SK-N-SH treated with all-trans-retinoic acid at 6 μM for 48 hours (cell line): ENCODE measurements around the gene FANCE.

ENCODE experiments used
- ATAC-seq: fragments of 200-7000 bp; cut with Tn5 transposase; 3 replicates; pipeline ENCODE4 v1.9.1; 2020; ENCODE audit warnings: mild to moderate bottlenecking, moderate library complexity
- ARNTL ChIP-seq: fragments of 450-650 bp; formaldehyde crosslinking; IDR thresholded peaks from 2 replicates; pipeline ENCODE4 v1.5.0; 2020; ENCODE audit warnings: low read depth, mild to moderate bottlenecking, moderate library complexity, borderline replicate concordance
- BACH2 ChIP-seq: fragments of 250-450 bp; sonication (Bioruptor Pico); IDR thresholded peaks from 2 replicates; pipeline ENCODE4 v1.9.0; 2021; ENCODE audit warnings: mild to moderate bottlenecking, borderline replicate concordance
- CREB5 ChIP-seq: fragments of 250-450 bp; sonication (Bioruptor Pico); IDR thresholded peaks from 2 replicates; pipeline ENCODE4 v1.5.1; 2020; ENCODE audit warnings: low read depth, mild to moderate bottlenecking, moderate library complexity
- CSDC2 ChIP-seq: fragments of 250-450 bp; sonication (Bioruptor Pico); IDR thresholded peaks from 2 replicates; pipeline ENCODE4 v1.5.0; 2020; ENCODE audit warnings: mild to moderate bottlenecking, moderate library complexity
- CSRNP3 ChIP-seq: fragments of 250-450 bp; sonication (Bioruptor Pico); IDR thresholded peaks from 2 replicates; pipeline ENCODE4 v1.5.1; 2021; ENCODE audit warnings: mild to moderate bottlenecking, moderate library complexity
- GLIS3 ChIP-seq: fragments of 250-450 bp; sonication (Bioruptor Pico); IDR thresholded peaks from 2 replicates; pipeline ENCODE4 v1.5.0; 2020; ENCODE audit warnings: mild to moderate bottlenecking, moderate library complexity
- ISL1 ChIP-seq: fragments of 250-450 bp; sonication (Bioruptor Pico); IDR thresholded peaks from 2 replicates; pipeline ENCODE4 v2.1.2; 2022; ENCODE audit warnings: mild to moderate bottlenecking, moderate library complexity
- OSR1 ChIP-seq: fragments of 250-450 bp; sonication (Bioruptor Pico); IDR thresholded peaks from 2 replicates; pipeline ENCODE4 v1.8.0; 2022; ENCODE audit warnings: moderate library complexity, mild to moderate bottlenecking, inconsistent platforms
- PPARA ChIP-seq: fragments of 250-450 bp; sonication (Bioruptor Pico); IDR thresholded peaks from 2 replicates; pipeline ENCODE4 v1.5.0; 2020; ENCODE audit warnings: mild to moderate bottlenecking, borderline replicate concordance
- TOX ChIP-seq: fragments of 250-450 bp; sonication (Bioruptor Pico); IDR thresholded peaks from 2 replicates; pipeline ENCODE4 v1.8.0; 2021; ENCODE audit warnings: mild to moderate bottlenecking, moderate library complexity, borderline replicate concordance
- TSHZ2 ChIP-seq: fragments of 250-450 bp; sonication (Bioruptor Pico); IDR thresholded peaks from 2 replicates; pipeline ENCODE4 v1.5.0; 2020; ENCODE audit warnings: mild to moderate bottlenecking, moderate library complexity
- ZFP3 ChIP-seq: fragments of 250-450 bp; sonication (Bioruptor Pico); IDR thresholded peaks from 2 replicates; pipeline ENCODE4 v1.5.0; 2020; ENCODE audit warnings: mild to moderate bottlenecking, moderate library complexity
- ZNF565 ChIP-seq: fragments of 450-650 bp; formaldehyde crosslinking; conservative IDR thresholded peaks from 2 replicates; pipeline ENCODE4 v1.5.0; 2020; ENCODE audit warnings: low read depth, mild to moderate bottlenecking, moderate library complexity
- ZNF70 ChIP-seq: fragments of 450-650 bp; formaldehyde crosslinking; IDR thresholded peaks from 2 replicates; pipeline ENCODE4 v1.5.0; 2020; ENCODE audit warnings: mild to moderate bottlenecking, moderate library complexity
- ZNF8 ChIP-seq: fragments of 450-650 bp; formaldehyde crosslinking; IDR thresholded peaks from 2 replicates; pipeline ENCODE4 v1.5.0; 2020; ENCODE audit warnings: mild to moderate bottlenecking, moderate library complexity
- TF ChIP-seq, protein P1 (sequence below): fragments of 250-450 bp; sonication (Bioruptor Pico); IDR thresholded peaks from 2 replicates; pipeline ENCODE4 v1.8.0; 2021; ENCODE audit warnings: low read depth, mild to moderate bottlenecking, moderate library complexity, borderline replicate concordance
- TF ChIP-seq, protein P2 (sequence below): fragments of 250-450 bp; sonication (Bioruptor Pico); IDR thresholded peaks from 2 replicates; pipeline ENCODE4 v1.8.0; 2020; ENCODE audit warnings: mild to moderate bottlenecking, moderate library complexity, borderline replicate concordance

The FANCE gene

GRCh38 chr6:35427435-35427834 is 24.7 kb upstream of the FANCE start (continued):
- TF ChIP-seq CSRNP3 = no peak
- TF ChIP-seq GLIS3 (CRISPR knock-in tag) = no peak
- no peak for TF ChIP-seq TSHZ2 (CRISPR knock-in tag)
- no peak for TF ChIP-seq OSR1

DNA sequence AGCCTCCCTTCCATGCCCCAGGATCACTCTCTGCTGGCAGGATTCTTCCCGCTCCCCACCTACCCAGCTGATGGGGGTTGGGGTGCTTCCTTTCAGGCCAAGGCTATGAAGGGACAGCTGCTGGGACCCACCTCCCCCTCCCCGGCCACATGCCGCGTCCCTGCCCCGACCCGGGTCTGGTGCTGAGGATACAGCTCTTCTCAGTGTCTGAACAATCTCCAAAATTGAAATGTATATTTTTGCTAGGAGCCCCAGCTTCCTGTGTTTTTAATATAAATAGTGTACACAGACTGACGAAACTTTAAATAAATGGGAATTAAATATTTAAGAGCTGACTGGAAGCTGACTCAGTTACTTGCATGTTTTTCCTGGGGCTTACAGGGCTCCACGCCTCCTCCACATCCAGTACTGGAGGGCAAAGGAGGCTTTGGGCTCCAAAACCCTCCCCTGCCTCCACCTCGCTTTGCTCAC is 24.3 kb upstream of the FANCE start:
- ATAC-seq = no peak
- TF ChIP-seq BACH2 = no peak
- TF ChIP-seq, protein P1, sequence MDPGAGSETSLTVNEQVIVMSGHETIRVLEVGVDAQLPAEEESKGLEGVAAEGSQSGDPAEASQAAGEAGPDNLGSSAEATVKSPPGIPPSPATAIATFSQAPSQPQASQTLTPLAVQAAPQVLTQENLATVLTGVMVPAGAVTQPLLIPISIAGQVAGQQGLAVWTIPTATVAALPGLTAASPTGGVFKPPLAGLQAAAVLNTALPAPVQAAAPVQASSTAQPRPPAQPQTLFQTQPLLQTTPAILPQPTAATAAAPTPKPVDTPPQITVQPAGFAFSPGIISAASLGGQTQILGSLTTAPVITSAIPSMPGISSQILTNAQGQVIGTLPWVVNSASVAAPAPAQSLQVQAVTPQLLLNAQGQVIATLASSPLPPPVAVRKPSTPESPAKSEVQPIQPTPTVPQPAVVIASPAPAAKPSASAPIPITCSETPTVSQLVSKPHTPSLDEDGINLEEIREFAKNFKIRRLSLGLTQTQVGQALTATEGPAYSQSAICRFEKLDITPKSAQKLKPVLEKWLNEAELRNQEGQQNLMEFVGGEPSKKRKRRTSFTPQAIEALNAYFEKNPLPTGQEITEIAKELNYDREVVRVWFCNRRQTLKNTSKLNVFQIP (CRISPR knock-in tag) = no peak
- TF ChIP-seq ZFP3 (CRISPR knock-in tag) = no peak
- no peak for TF ChIP-seq ZNF8 (CRISPR knock-in tag)
- TF ChIP-seq CREB5 = no peak
- TF ChIP-seq CSDC2 (CRISPR knock-in tag) = no peak
- no peak for TF ChIP-seq CSRNP3
- no peak for TF ChIP-seq TOX (CRISPR knock-in tag)
- TF ChIP-seq, protein P2, sequence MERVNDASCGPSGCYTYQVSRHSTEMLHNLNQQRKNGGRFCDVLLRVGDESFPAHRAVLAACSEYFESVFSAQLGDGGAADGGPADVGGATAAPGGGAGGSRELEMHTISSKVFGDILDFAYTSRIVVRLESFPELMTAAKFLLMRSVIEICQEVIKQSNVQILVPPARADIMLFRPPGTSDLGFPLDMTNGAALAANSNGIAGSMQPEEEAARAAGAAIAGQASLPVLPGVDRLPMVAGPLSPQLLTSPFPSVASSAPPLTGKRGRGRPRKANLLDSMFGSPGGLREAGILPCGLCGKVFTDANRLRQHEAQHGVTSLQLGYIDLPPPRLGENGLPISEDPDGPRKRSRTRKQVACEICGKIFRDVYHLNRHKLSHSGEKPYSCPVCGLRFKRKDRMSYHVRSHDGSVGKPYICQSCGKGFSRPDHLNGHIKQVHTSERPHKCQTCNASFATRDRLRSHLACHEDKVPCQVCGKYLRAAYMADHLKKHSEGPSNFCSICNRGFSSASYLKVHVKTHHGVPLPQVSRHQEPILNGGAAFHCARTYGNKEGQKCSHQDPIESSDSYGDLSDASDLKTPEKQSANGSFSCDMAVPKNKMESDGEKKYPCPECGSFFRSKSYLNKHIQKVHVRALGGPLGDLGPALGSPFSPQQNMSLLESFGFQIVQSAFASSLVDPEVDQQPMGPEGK (CRISPR knock-in tag) = no peak
- no peak for TF ChIP-seq ISL1 (CRISPR knock-in tag)
- no peak for TF ChIP-seq ZNF70 (CRISPR knock-in tag)
- no peak for TF ChIP-seq OSR1
- no peak for TF ChIP-seq PPARA (CRISPR knock-in tag)
- TF ChIP-seq, all 23 proteins: peak for 0

DNA sequence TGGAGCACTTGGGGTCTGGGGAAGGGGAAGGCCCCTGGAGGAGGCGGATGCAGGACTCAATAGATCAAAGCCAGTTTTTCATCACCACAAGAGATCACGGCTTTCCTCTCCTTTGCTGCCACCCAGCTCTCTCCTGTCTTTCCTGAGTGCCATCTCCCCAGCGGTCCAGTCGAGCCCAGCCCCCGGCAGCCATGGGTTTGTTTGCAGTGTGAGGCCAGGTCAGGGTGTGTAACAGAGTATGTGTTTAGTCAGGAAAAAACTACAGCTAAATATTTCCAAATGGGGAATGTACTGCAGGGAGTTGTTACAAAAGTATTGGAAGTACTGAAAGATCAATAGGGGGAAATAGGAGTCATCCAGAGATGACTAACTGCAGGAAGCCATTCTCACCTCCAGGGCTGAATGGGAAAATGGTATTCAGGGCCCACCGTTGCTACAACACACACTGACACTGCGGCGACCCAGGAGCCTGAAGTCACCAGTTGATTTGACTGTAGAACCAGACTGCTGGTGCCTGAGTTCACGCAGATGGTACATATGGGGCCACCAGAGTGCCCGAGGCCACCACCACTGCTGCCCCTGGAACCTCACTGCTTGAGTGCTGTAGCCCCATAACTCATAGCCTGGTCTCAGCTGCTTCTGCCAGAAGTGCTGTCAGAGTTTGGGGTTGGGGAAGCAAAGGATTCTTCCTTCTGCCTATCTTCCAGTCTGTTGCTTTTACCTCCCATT is 23.6 kb upstream of the FANCE start:
- ATAC-seq = no peak
- TF ChIP-seq OSR1 (no peak), ZNF8 (CRISPR knock-in tag) (no peak), ZFP3 (CRISPR knock-in tag) (no peak), ZNF565 (CRISPR knock-in tag) (no peak), ARNTL (CRISPR knock-in tag) (no peak)
- TF ChIP-seq, all 23 proteins: peak for 0
